Endothelial cell of coronary artery (primary cell): ENCODE results near the gene NAGS. TPM values are rescaled to one million over a fixed set of nuclear protein-coding genes. Genes with fewer than 3 reads are reported as not detected.

Experiments used
- total RNA-seq: library from RNA; depleted of rRNA; stranded (reverse); fragments of >200 nt; gene quantifications from 2 replicates; pipeline ENCODE4 v1.2.3, GENCODE V29; 2014

Gene NAGS
- 1.3 and 6.4 TPM in 2 replicates for total RNA-seq

GRCh38 chr17:44004077-44004760, at the start of gene NAGS:
Gene NAGS, plus strand, starts transcription at chr17:44004622. Its CDS starts 42 bp downstream, at chr17:44004664.

GRCh38 chr17:44014437-44015172, 10.2 kb downstream of the NAGS start, which contains the start of gene TMEM101:
Gene TMEM101, minus strand, starts transcription at chr17:44014963. Its CDS starts 11 bp downstream, at chr17:44014952.

Other genes with a start within 250 kb of the NAGS start
- gene SOST, start 245.8 kb upstream of the NAGS start, total RNA-seq = not detected in 2 replicates
- 47.4 and 60.8 TPM in 2 replicates for gene DUSP3, start 225.6 kb upstream of the NAGS start, total RNA-seq
- gene CFAP97D1, start 224.2 kb upstream of the NAGS start, total RNA-seq = under 0.01 TPM in 1 of 2 replicates, not detected in the other
- gene MPP3, start 171.5 kb upstream of the NAGS start, total RNA-seq = 7.9 and 11.6 TPM in 2 replicates
- 0.09 TPM in 2 replicates for gene CD300LG, start 157.4 kb upstream of the NAGS start, total RNA-seq
- gene MPP2, start 97.1 kb upstream of the NAGS start, total RNA-seq = 0.54 and 2.7 TPM in 2 replicates
- not detected in 2 replicates for gene PPY, start 62.1 kb upstream of the NAGS start, total RNA-seq
- gene PYY, start 50.7 kb upstream of the NAGS start, total RNA-seq = not detected in 2 replicates
- gene TMEM101, start 10.3 kb downstream of the NAGS start, total RNA-seq = 60.2 and 87.8 TPM in 2 replicates
- 26.1 and 28.3 TPM in 2 replicates for gene LSM12, start 62.0 kb downstream of the NAGS start, total RNA-seq
- gene G6PC3, start 66.1 kb downstream of the NAGS start, total RNA-seq = 19.3 and 24.1 TPM in 2 replicates
- 19.9 and 23.4 TPM in 2 replicates for gene HDAC5, start 119.0 kb downstream of the NAGS start, total RNA-seq
- 1.0 and 1.5 TPM in 2 replicates for gene HROB, start 137.3 kb downstream of the NAGS start, total RNA-seq
- not detected in 2 replicates for gene ASB16, start 166.1 kb downstream of the NAGS start, total RNA-seq
- gene TMUB2, start 182.3 kb downstream of the NAGS start, total RNA-seq = 22.6 and 26.0 TPM in 2 replicates
- 32.9 and 38.3 TPM in 2 replicates for gene ATXN7L3, start 195.3 kb downstream of the NAGS start, total RNA-seq
- 47.6 and 55.3 TPM in 2 replicates for gene UBTF, start 215.1 kb downstream of the NAGS start, total RNA-seq